Measurements from ENCODE around the gene WDR35. TPM values are rescaled to one million over a fixed set of nuclear protein-coding genes. Genes with fewer than 3 reads are reported as not detected.

WDR35 gene
- total RNA-seq, 1 experiment from 2014 or later, result 8.2 TPM

- ChIA-PET CTCF (interaction anchor here (0.7 kb wide), 1 partner anchor 389 kb away, joined by 5 read pairs; no protein-coding TSS in a partner anchor), POLR2A (ENCODE audit: unreplicated experiment) (no interaction called here)
- Histone ChIP-seq H3K79me2 (ENCODE audit: low read depth) (peaks cover 43% of the 10 kb centered on the region), H3F3A (ENCODE audit: insufficient read depth, low read depth) (peaks cover 8% of the 10 kb centered on the region; the same call in 1 of the 2 replicates), H3K9me2 (ENCODE audit: insufficient read depth) (no peaks in the 10 kb centered on the region), H3K4me2 (peak overlapping the region; percentile 88), H3K4me3 (peak overlapping the region; percentile 74), H3K4me1 (replicated peaks; ENCODE audit: insufficient read depth) (peaks cover 41% of the 10 kb centered on the region), H4K20me1 (ENCODE audit: insufficient read depth) (no peaks in the 10 kb centered on the region), H3K36me3 (ENCODE audit: low read depth) (0 out of 2 replicates have a peak, but pooled peaks cover 10% of the 10 kb centered on the region), H3K27me3 (ENCODE audit: insufficient read depth, low read depth) (no peaks in the 10 kb centered on the region), H3K27ac (peak overlapping the region; percentile 88), H3K9me3 (ENCODE audit: insufficient read depth, low read depth) (no peaks in the 10 kb centered on the region), H2AFZ (peak overlapping the region; percentile 88)
- TSS peak; percentile 95 for BruUV-seq (replicated peaks)
- DNase-seq, result no peak
- intact Hi-C loops (cut with micrococcal nuclease; ENCODE audit: unreplicated experiment), result loop anchor here (1.0 to 5.0 kb wide), 2 partner anchors 31 to 55 kb away; no protein-coding TSS in a partner anchor
- TF ChIP-seq CTCF (conservative IDR thresholded peaks at IDR 0.05) (no peak), EZH2 (IDR thresholded peaks at IDR 0.05; ENCODE audit: low read depth) (no peak)
These were observed 87.6 kb downstream of the WDR35 start for GRCh38 chr2:19902216-19902740.

GRCh38 chr2:19901442-19902215 lies 88.3 kb downstream of the WDR35 start, which contains the start of gene TTC32:
Gene TTC32 (minus strand): TSS chr2:19901983. CDS start chr2:19901854, 129 bp downstream.
- H4K20me1 ChIP-seq (ENCODE audit: insufficient read depth), result no peaks in the 10 kb centered on the region
- no TSS peak for BruUV-seq (replicated peaks)
- H3K9me3 ChIP-seq (ENCODE audit: insufficient read depth, low read depth), result no peaks in the 10 kb centered on the region
- ChIA-PET POLR2A (ENCODE audit: unreplicated experiment) (interaction anchor here (0.5 to 0.6 kb wide), 2 partner anchors 446 to 910 kb away, joined by 3 to 13 read pairs; no protein-coding TSS in a partner anchor), CTCF (no interaction called here)
- peaks cover 8% of the 10 kb centered on the region for H3F3A ChIP-seq (ENCODE audit: insufficient read depth, low read depth)
- peak within 1 kb of the TSS; percentile 88 for H2AFZ ChIP-seq
- H3K79me2 ChIP-seq (ENCODE audit: low read depth), result peaks cover 49% of the 10 kb centered on the region
- H3K27me3 ChIP-seq (ENCODE audit: insufficient read depth, low read depth), result no peaks in the 10 kb centered on the region
- H3K4me3 ChIP-seq, result peak within 1 kb of the TSS; percentile 74
- H3K36me3 ChIP-seq (ENCODE audit: low read depth), result 0 out of 2 replicates have a peak, but pooled peaks cover 10% of the 10 kb centered on the region
- peak within 1 kb of the TSS; percentile 88 for H3K4me2 ChIP-seq
- peak within 1 kb of the TSS; percentile 88 for H3K27ac ChIP-seq
- peak; percentile 84 to 91 for DNase-seq
- peaks cover 41% of the 10 kb centered on the region for H3K4me1 ChIP-seq (replicated peaks; ENCODE audit: insufficient read depth)
- TF ChIP-seq EZH2 (IDR thresholded peaks at IDR 0.05; ENCODE audit: low read depth), result no peak
- no peak for TF ChIP-seq CTCF (conservative IDR thresholded peaks at IDR 0.05)
- H3K9me2 ChIP-seq (ENCODE audit: insufficient read depth), result no peaks in the 10 kb centered on the region
- intact Hi-C loops (cut with micrococcal nuclease; ENCODE audit: unreplicated experiment), result loop anchor here (1.0 to 5.0 kb wide), 2 partner anchors 32 to 56 kb away; no protein-coding TSS in a partner anchor

- CTCF ChIA-PET, result no interaction called here
- Histone ChIP-seq H2AFZ (peak overlapping the region; percentile 88), H3K4me2 (peak overlapping the region; percentile 88), H3K9me2 (ENCODE audit: insufficient read depth) (no peaks in the 10 kb centered on the region), H4K20me1 (ENCODE audit: insufficient read depth) (no peaks in the 10 kb centered on the region), H3F3A (ENCODE audit: insufficient read depth, low read depth) (peaks cover 8% of the 10 kb centered on the region), H3K4me1 (replicated peaks; ENCODE audit: insufficient read depth) (peaks cover 41% of the 10 kb centered on the region), H3K4me3 (peak overlapping the region; percentile 74), H3K36me3 (ENCODE audit: low read depth) (0 out of 2 replicates have a peak, but pooled peaks cover 10% of the 10 kb centered on the region), H3K9me3 (ENCODE audit: insufficient read depth, low read depth) (no peaks in the 10 kb centered on the region), H3K79me2 (ENCODE audit: low read depth) (peaks cover 51% of the 10 kb centered on the region), H3K27ac (peak overlapping the region; percentile 88), H3K27me3 (ENCODE audit: insufficient read depth, low read depth) (no peaks in the 10 kb centered on the region)
- POLR2A ChIA-PET (ENCODE audit: unreplicated experiment), result interaction anchor here (0.6 kb wide), 1 partner anchor 445 kb away, joined by 13 read pairs; no protein-coding TSS in a partner anchor
- TF ChIP-seq EZH2 (IDR thresholded peaks at IDR 0.05; ENCODE audit: low read depth) (no peak), CTCF (conservative IDR thresholded peaks at IDR 0.05) (no peak)
- no TSS peak for BruUV-seq (replicated peaks)
- no peak for DNase-seq
- intact Hi-C loops (cut with micrococcal nuclease; ENCODE audit: unreplicated experiment), result loop anchor here (5.0 kb wide), 1 partner anchor 56 kb away; no protein-coding TSS in a partner anchor
These were observed 88.9 kb downstream of the WDR35 start for GRCh38 chr2:19900931-19901441.
